WTC11 (cell line): ENCODE results near the gene COA1. TPM values are rescaled to one million over a fixed set of nuclear protein-coding genes. Genes with fewer than 3 reads are reported as not detected.
A peak's percentile ranks its signal among the peaks of the same experiment; 100 is the strongest.
"Not testable (repeated sequence)": the region's sequence is repeated elsewhere in the genome, so short reads cannot be mapped to it uniquely, and the experiment has no call there.

Source experiments
- ATAC-seq: fragments of 200-7000 bp; cut with Tn5 transposase; 2 replicates; pipeline ENCODE4 v1.10.0; 2021; ENCODE audit warnings: mild to moderate bottlenecking, moderate library complexity
- CTCF ChIA-PET: fragments of 300-600 bp; sonication (Branson Sonifier 250); formaldehyde crosslinking; loops from one replicate; lab custom pipeline; 2021; ENCODE audit warnings: antibody characterized with exemption; lab: Charles Lee
- POLR2A ChIA-PET: fragments of 350-600 bp; sonication (Branson Sonifier 250); formaldehyde crosslinking; loops from one replicate; lab custom pipeline; 2021; ENCODE audit warnings: antibody characterized with exemption; lab: Charles Lee
- DNase-seq: peaks from one replicate; pipeline ENCODE4 v3.0.0; 2021; ENCODE audit warnings: low spot score
- H3K27ac Mint-ChIP-seq: 2 replicates; pipeline ENCODE4 v1.8.0; 2021; ENCODE audit warnings: mixed read lengths
- H3K27me3 Mint-ChIP-seq: 2 replicates; pipeline ENCODE4 v1.8.0; 2021; ENCODE audit warnings: low read depth, mild to moderate bottlenecking, moderate library complexity, mixed read lengths
- H3K36me3 Mint-ChIP-seq: 2 replicates; pipeline ENCODE4 v1.8.0; 2021; ENCODE audit warnings: mixed read lengths
- H3K4me1 Mint-ChIP-seq: 2 replicates; pipeline ENCODE4 v1.8.0; 2022; ENCODE audit warnings: mixed read lengths
- H3K4me3 Mint-ChIP-seq: 2 replicates; pipeline ENCODE4 v1.8.0; 2021; ENCODE audit warnings: mild to moderate bottlenecking, moderate library complexity, mixed read lengths
- H3K9me3 Mint-ChIP-seq: 2 replicates; pipeline ENCODE4 v1.8.0; 2021; ENCODE audit warnings: mixed read lengths
- AR ChIP-seq: fragments of 250-450 bp; sonication (Bioruptor Pico); IDR thresholded peaks from 2 replicates; pipeline ENCODE4 v1.9.0; 2021; ENCODE audit warnings: mild to moderate bottlenecking
- EMX1 ChIP-seq: fragments of 250-450 bp; sonication (Bioruptor Pico); IDR thresholded peaks from 2 replicates; pipeline ENCODE4 v1.8.0; 2021; ENCODE audit warnings: mild to moderate bottlenecking
- FOXP1 ChIP-seq: sonication (generic); formaldehyde crosslinking; IDR thresholded peaks from 2 replicates; pipeline ENCODE4 v1.8.0; 2022; ENCODE audit warnings: missing genetic modification reagents, mild to moderate bottlenecking, moderate library complexity, borderline replicate concordance
- GABPB1 ChIP-seq: sonication (generic); formaldehyde crosslinking; IDR thresholded peaks from 2 replicates; pipeline ENCODE4 v1.8.1; 2023; ENCODE audit warnings: mild to moderate bottlenecking, missing genetic modification reagents
- GTF2I ChIP-seq: fragments of 250-450 bp; sonication (Bioruptor Pico); conservative IDR thresholded peaks from 2 replicates; pipeline ENCODE4 v1.4.0; 2021; ENCODE audit warnings: mild to moderate bottlenecking
- JAZF1 ChIP-seq: fragments of 250-450 bp; sonication (Bioruptor Pico); IDR thresholded peaks from 2 replicates; pipeline ENCODE4 v1.9.0; 2021; ENCODE audit warnings: moderate library complexity, mild to moderate bottlenecking, inconsistent platforms
- KAT7 ChIP-seq: sonication (generic); formaldehyde crosslinking; IDR thresholded peaks from 2 replicates; pipeline ENCODE4 v1.8.1; 2023; ENCODE audit warnings: missing genetic modification reagents, mild to moderate bottlenecking, borderline replicate concordance
- MLX ChIP-seq: sonication (generic); formaldehyde crosslinking; IDR thresholded peaks from 2 replicates; pipeline ENCODE4 v1.8.1; 2023; ENCODE audit warnings: mild to moderate bottlenecking, missing genetic modification reagents, moderate library complexity
- NFATC4 ChIP-seq: fragments of 250-450 bp; sonication (Bioruptor Pico); IDR thresholded peaks from 2 replicates; pipeline ENCODE4 v1.9.0; 2021; ENCODE audit warnings: mild to moderate bottlenecking
- NR2C2 ChIP-seq: sonication (generic); formaldehyde crosslinking; IDR thresholded peaks from 2 replicates; pipeline ENCODE4 v1.8.0; 2022; ENCODE audit warnings: mild to moderate bottlenecking, missing genetic modification reagents
- PRDM15 ChIP-seq: sonication (generic); formaldehyde crosslinking; IDR thresholded peaks from 2 replicates; pipeline ENCODE4 v1.8.0; 2022; ENCODE audit warnings: missing genetic modification reagents
- SMAD4 ChIP-seq: sonication (generic); formaldehyde crosslinking; IDR thresholded peaks from 2 replicates; pipeline ENCODE4 v1.8.0; 2022; ENCODE audit warnings: mild to moderate bottlenecking, missing genetic modification reagents
- TEAD4 ChIP-seq: sonication (generic); formaldehyde crosslinking; IDR thresholded peaks from 2 replicates; pipeline ENCODE4 v1.8.0; 2022; ENCODE audit warnings: mild to moderate bottlenecking, missing genetic modification reagents
- ZBTB21 ChIP-seq: sonication (generic); formaldehyde crosslinking; IDR thresholded peaks from 2 replicates; pipeline ENCODE4 v1.8.1; 2023; ENCODE audit warnings: mild to moderate bottlenecking, missing genetic modification reagents, borderline replicate concordance
- ZNF121 ChIP-seq: sonication (generic); formaldehyde crosslinking; IDR thresholded peaks from 2 replicates; pipeline ENCODE4 v1.8.0; 2023; ENCODE audit warnings: missing genetic modification reagents
- ZNF263 ChIP-seq: sonication (generic); formaldehyde crosslinking; IDR thresholded peaks from 2 replicates; pipeline ENCODE4 v1.8.1; 2022; ENCODE audit warnings: low read depth, mild to moderate bottlenecking, moderate library complexity, missing genetic modification reagents
- ZNF396 ChIP-seq: fragments of 250-450 bp; sonication (Bioruptor Pico); IDR thresholded peaks from 2 replicates; pipeline ENCODE4 v1.8.0; 2021; ENCODE audit warnings: mild to moderate bottlenecking, moderate library complexity, borderline replicate concordance
- ZNF423 ChIP-seq: fragments of 250-450 bp; sonication (Bioruptor Pico); IDR thresholded peaks from 2 replicates; pipeline ENCODE4 v2.1.2; 2022; ENCODE audit warnings: mild to moderate bottlenecking, moderate library complexity
- total RNA-seq: library from RNA; stranded (reverse); gene quantifications from 3 replicates; pipeline ENCODE4 v1.2.3, GENCODE V29; 2021

Gene COA1
- total RNA-seq, 1 experiment from 2014 or later: 132 TPM

- no peak for DNase-seq
- no peak for TF ChIP-seq EMX1 (CRISPR knock-in tag)
- TF ChIP-seq JAZF1: no peak
- no peak for TF ChIP-seq NFATC4 (CRISPR knock-in tag)
- no peak for TF ChIP-seq GTF2I (CRISPR knock-in tag)
- no peak for TF ChIP-seq ZNF396 (CRISPR knock-in tag)
- TF ChIP-seq MLX (CRISPR knock-in tag): no peak
- no peak for TF ChIP-seq PRDM15 (CRISPR knock-in tag)
- no peak for TF ChIP-seq AR
- no peak for TF ChIP-seq GABPB1 (CRISPR knock-in tag)
- TF ChIP-seq FOXP1: no peak
- TF ChIP-seq KAT7 (CRISPR knock-in tag): no peak
- TF ChIP-seq SMAD4 (CRISPR knock-in tag): no peak
- TF ChIP-seq ZNF263 (CRISPR knock-in tag): no peak
- TF ChIP-seq ZNF423: no peak
- no peak for TF ChIP-seq ZBTB21 (CRISPR knock-in tag)
- TF ChIP-seq NR2C2: no peak
- Mint-ChIP-seq H3K27ac (no peak overlapping the region), H3K36me3 (peaks cover 8% of the 10 kb centered on the region), H3K4me3 (no peak overlapping the region), H3K9me3 (peaks cover 12% of the 10 kb centered on the region), H3K4me1 (peaks cover 24% of the 10 kb centered on the region), H3K27me3 (no peaks in the 10 kb centered on the region)
- ChIA-PET CTCF (interaction anchor here (2.0 kb wide), 1 partner anchor 109 kb away, joined by 8 read pairs; the partner anchor contains the start of gene STK17A), POLR2A (no interaction called here)
- ATAC-seq: no peak
Measured at GRCh38 chr7:43691611-43692010, 37.7 kb downstream of the COA1 start.

GRCh38 chr7:43689115-43689514, 40.2 kb downstream of the COA1 start:
- DNase-seq (no peak), ATAC-seq (no peak; the same call in 1 of the 2 replicates)
- Mint-ChIP-seq H3K27ac (0 out of 2 replicates have a peak overlapping the region, but pooled peaks have one; percentile 30), H3K36me3 (peaks cover 20% of the 10 kb centered on the region), H3K4me3 (no peak overlapping the region), H3K9me3 (peaks cover 27% of the 10 kb centered on the region), H3K4me1 (peaks cover 24% of the 10 kb centered on the region), H3K27me3 (no peaks in the 10 kb centered on the region)
- POLR2A ChIA-PET: no interaction called here
- CTCF ChIA-PET: interaction anchor here (4.0 kb wide), 1 partner anchor 107 kb away, joined by 20 read pairs; the partner anchor contains the start of gene STK17A
- TF ChIP-seq ZNF396 (CRISPR knock-in tag): no peak
- no peak for TF ChIP-seq ZNF121 (CRISPR knock-in tag)
- TF ChIP-seq TEAD4: no peak

GRCh38 chr7:43687866-43688265, 41.5 kb downstream of the COA1 start:
- H3K4me3 Mint-ChIP-seq, DNase-seq, ATAC-seq, H3K27ac Mint-ChIP-seq, H3K27me3 Mint-ChIP-seq, POLR2A ChIA-PET: not testable (repeated sequence)
- Mint-ChIP-seq H3K9me3 (peaks cover 34% of the 10 kb centered on the region), H3K36me3 (peaks cover 28% of the 10 kb centered on the region), H3K4me1 (peaks cover 24% of the 10 kb centered on the region)
- CTCF ChIA-PET: interaction anchor here (4.0 kb wide), 1 partner anchor 105 kb away, joined by 20 read pairs; the partner anchor contains the start of gene STK17A
